Esophagus squamous epithelium (tissue), 5 donors: ENCODE measurements around the gene MAN2B1. TPM values are rescaled to one million over a fixed set of nuclear protein-coding genes. Genes with fewer than 3 reads are reported as not detected.
"Not testable (repeated sequence)": the region's sequence is repeated elsewhere in the genome, so short reads cannot be mapped to it uniquely, and the experiment has no call there.

Experiments
- DNase-seq: peaks from one replicate; lab custom pipeline; 2025; lab: John Stamatoyannopoulos, UW
- H3K27ac ChIP-seq, 4 donors: fragments of 200-600 bp; sonication (generic); one replicate each; pipeline ENCODE4 v1.5.1; 2016 to 2019; ENCODE audit warnings: mild to moderate bottlenecking in 1 of 4
- H3K27me3 ChIP-seq, 4 donors: fragments of 200-600 bp; sonication (generic); 1 replicate in 3 of 4; 2 replicates in 1 of 4; pipeline versions ENCODE4 v1.5.1 to v1.6.0; 2017 to 2021; ENCODE audit warnings: antibody characterized with exemption in 1 of 4
- H3K36me3 ChIP-seq, 3 donors: fragments of 200-600 bp; sonication (generic); one replicate each; pipeline ENCODE4 v1.5.1; 2016 to 2019
- H3K4me1 ChIP-seq, 3 donors: fragments of 200-600 bp; sonication (generic); one replicate each; pipeline ENCODE4 v1.5.1; 2017 to 2019
- H3K4me3 ChIP-seq, 4 donors: fragments of 200-600 bp; sonication (generic); 1 replicate in 3 of 4; 2 replicates in 1 of 4; pipeline ENCODE4 v1.5.1; 2016 to 2019; ENCODE audit warnings: mild to moderate bottlenecking in 2 of 4, moderate library complexity in 1 of 4
- H3K9me3 ChIP-seq, 3 donors: fragments of 200-600 bp; sonication (generic); one replicate each; pipeline ENCODE4 v1.5.1; 2016 to 2019
- CTCF ChIP-seq, 6 experiments: fragments of 450-650 bp in 4 of 6; fragments of 200-600 bp in 2 of 6; sonication (generic) in 2 of 6; IDR thresholded peaks; one replicate each; pipeline ENCODE4 v1.5.1; 2016 to 2019; ENCODE audit warnings: antibody characterized with exemption in 6 of 6, mild to moderate bottlenecking in 4 of 6, moderate library complexity in 4 of 6
- POLR2A ChIP-seq, 4 donors: fragments of 450-650 bp; IDR thresholded peaks; one replicate each; pipeline ENCODE4 v1.6.1; 2017; ENCODE audit warnings: antibody characterized with exemption in 4 of 4, mild to moderate bottlenecking in 4 of 4, moderate library complexity in 3 of 4
- WGBS, 2 donors: methylation state at CpG; one replicate each; pipeline ENCODE4 v1.1.5; 2018; 5-methylcytosine and 5-hydroxymethylcytosine counted together
- intact Hi-C: fragments of 100-400 bp; cut with DNase I; formaldehyde crosslinking; loops from one replicate; pipeline ENCODE4 v1.15.0; 2022
- total RNA-seq, 4 donors: library from RNA; depleted of rRNA; stranded (reverse); fragments of >200 nt; gene quantifications; one replicate each; pipeline ENCODE4 v1.1.0, GENCODE V29; 2016
- donor health status: DM: yes; HTN: yes; CAD: no.

The MAN2B1 gene
- total RNA-seq, 4 donors from 2014 or later: 25.5 to 55.5 (median 39.4) TPM

DNA sequence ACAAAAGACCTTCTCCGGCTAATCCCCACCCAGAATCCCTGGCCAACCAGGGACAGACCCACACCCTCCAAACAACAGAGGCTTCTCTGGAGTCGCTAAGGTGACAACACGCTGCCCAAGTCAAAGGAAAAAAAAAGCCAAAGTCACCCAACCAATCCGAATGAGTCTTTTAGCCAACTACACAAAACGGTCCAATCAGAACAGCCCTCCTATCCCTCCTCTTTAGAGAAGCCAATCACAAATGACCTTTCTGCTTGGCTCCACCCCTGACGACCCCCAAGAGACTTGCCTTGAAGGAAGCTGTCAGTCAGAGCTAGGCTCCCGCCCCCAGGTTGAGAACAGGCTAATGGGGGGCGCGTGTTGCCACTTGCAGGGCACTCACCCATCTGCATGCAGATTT, 36.5 kb upstream of the MAN2B1 start:
- no peak for DNase-seq
- intact Hi-C loops: no loop called here
- Histone ChIP-seq H3K9me3 (no peaks in the 10 kb centered on the region), H3K27me3 (no peaks in the 10 kb centered on the region), H3K4me3 (no peak overlapping the region), H3K4me1 (no peaks in the 10 kb centered on the region), H3K36me3 (peaks cover 42 to 100% (median 66%) of the 10 kb centered on the region in 3 donors), H3K27ac (no peak overlapping the region)
- 58% methylated on average over 4 to 5 of the region's 9 CpGs for whole genome bisulfite sequencing, 2 donors
- no peak for TF ChIP-seq CTCF (IDR thresholded peaks at IDR 0.05)
- TF ChIP-seq POLR2A (IDR thresholded peaks at IDR 0.05): no peak

GRCh38 chr19:12701596-12702282, 35.2 kb upstream of the MAN2B1 start:
- no peak for TF ChIP-seq POLR2A (IDR thresholded peaks at IDR 0.05)
- no peak for TF ChIP-seq CTCF (IDR thresholded peaks at IDR 0.05)
- no peak for DNase-seq
- Histone ChIP-seq H3K36me3 (peaks cover 42 to 91% (median 61%) of the 10 kb centered on the region in 3 donors), H3K9me3 (no peaks in the 10 kb centered on the region), H3K4me1 (peaks cover 4 to 7% (median 5%) of the 10 kb centered on the region in 3 donors), H3K27me3 (no peaks in the 10 kb centered on the region), H3K4me3 (no peak overlapping the region), H3K27ac (no peak overlapping the region)
- intact Hi-C loops: no loop called here
- 80 to 86% methylated on average over 10 to 14 of the region's 33 CpGs for WGBS, 2 donors

DNA sequence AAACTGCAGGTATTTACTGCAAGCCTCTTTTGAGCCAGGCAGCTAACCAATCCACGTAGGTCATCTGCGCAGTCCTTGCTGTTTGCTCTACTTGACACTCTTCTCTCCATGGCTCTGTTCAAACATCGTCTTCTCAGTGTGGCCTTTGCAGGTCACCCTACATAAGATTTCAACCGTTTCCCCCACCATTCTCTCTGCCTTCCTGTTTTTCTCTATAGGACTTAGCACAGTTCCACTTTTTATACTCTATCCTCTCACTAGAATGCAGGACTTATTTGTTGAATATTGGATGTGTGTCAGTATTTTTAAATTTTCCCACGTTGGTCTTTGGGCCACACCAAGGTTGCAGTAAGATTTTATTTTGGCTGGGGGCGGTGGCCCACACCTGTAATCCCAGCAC, 31.6 kb upstream of the MAN2B1 start:
- TF ChIP-seq CTCF (IDR thresholded peaks at IDR 0.05) (no peak), POLR2A (IDR thresholded peaks at IDR 0.05) (no peak)
- intact Hi-C loops: no loop called here
- 69 to 78% methylated on average over 6 of the region's 6 CpGs for WGBS, 2 donors

GRCh38 chr19:12697425-12697824, 30.9 kb upstream of the MAN2B1 start:
- intact Hi-C loops, H3K27me3 ChIP-seq, H3K9me3 ChIP-seq, DNase-seq, H3K4me3 ChIP-seq: not testable (repeated sequence)
- 91 to 97% methylated on average over 14 to 15 of the region's 22 CpGs for WGBS, 2 donors
- H3K36me3 ChIP-seq: peaks cover 15 to 55% (median 24%) of the 10 kb centered on the region in 3 donors
- H3K27ac ChIP-seq: peak overlapping the region in 1 of 4 donors; percentile 95
- peaks cover 16 to 24% (median 17%) of the 10 kb centered on the region in 3 donors for H3K4me1 ChIP-seq

More for the DNA sequence above, 31.6 kb upstream of the MAN2B1 start:
- no peaks in the 10 kb centered on the region for H3K27me3 ChIP-seq
- no peak for DNase-seq
- H3K27ac ChIP-seq: no peak overlapping the region
- H3K36me3 ChIP-seq: peaks cover 17 to 55% (median 31%) of the 10 kb centered on the region in 3 donors
- H3K9me3 ChIP-seq: no peaks in the 10 kb centered on the region
- peaks cover 16 to 24% (median 17%) of the 10 kb centered on the region in 3 donors for H3K4me1 ChIP-seq
- no peak overlapping the region for H3K4me3 ChIP-seq

DNA sequence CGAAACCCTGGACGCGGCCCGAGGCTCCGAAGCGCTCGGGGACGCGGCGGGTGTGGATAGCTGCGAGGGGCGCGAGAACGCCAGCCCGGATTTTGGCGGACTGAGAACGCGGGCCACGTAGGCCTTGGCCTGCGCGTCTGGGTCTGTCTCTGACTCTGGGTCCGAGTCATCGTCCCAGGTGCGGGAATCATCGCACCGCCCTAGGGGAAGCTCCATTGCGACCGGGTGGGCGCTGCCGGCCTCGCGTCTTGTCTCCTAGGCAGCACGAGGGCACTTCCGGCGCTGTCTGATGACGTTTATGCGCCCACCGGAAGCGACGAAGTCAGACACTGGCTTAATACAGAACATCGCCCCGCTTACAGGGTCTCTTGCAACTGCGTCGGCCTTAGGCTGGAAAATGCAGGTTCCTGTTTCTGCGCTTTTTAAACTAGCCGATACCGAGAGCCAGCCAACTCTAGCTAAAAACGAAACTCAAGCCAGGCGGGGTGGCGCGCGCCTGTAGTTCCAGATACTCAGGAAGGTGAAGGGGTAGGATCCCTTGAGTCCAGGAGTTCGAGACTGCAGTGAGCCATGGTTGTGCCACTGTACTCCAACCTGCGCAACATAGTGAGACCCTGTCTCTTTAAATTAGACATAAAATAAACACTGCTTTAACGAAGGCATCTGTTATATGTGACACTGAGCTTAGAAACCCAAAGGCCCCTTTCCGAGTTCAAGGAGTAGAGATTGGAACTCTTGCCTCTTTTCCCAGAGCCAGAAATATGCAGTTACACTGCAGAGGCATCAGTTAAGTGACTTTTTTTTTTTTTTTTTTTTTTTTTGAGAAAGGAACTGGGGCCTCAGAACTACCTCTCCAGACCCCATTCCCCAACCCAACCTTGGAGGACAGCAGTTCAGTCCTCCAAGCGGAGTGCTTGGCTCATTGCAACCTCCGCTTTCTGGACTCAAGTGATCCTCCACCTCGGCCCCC, 30.1 kb upstream of the MAN2B1 start, which contains the start of gene FBXW9:
FBXW9 (minus strand) TSS at position 266 of the 970 bp plus-strand sequence; CDS start at position 216, 50 bp downstream.
- TF ChIP-seq POLR2A (IDR thresholded peaks at IDR 0.05) (peak in 3 of 4 donors; percentile 52 to 56 (median 55)), CTCF (IDR thresholded peaks at IDR 0.05) (peak in 2 of 6 experiments; percentile 2 to 49)
- H3K4me1 ChIP-seq: peaks cover 16 to 24% (median 17%) of the 10 kb centered on the region in 3 donors

More for the DNA sequence above, 30.1 kb upstream of the MAN2B1 start, which contains the start of gene FBXW9:
- Histone ChIP-seq H3K36me3 (peaks cover 10 to 49% (median 16%) of the 10 kb centered on the region in 3 donors), H3K27me3 (no peaks in the 10 kb centered on the region), H3K4me3 (peak within 1 kb of the TSS; percentile 80 to 97 (median 90)), H3K27ac (peak within 1 kb of the TSS; percentile 82 to 95 (median 92)), H3K9me3 (no peaks in the 10 kb centered on the region)
- 16% methylated on average over 20 to 23 of the region's 59 CpGs for WGBS, 2 donors
- peak; percentile 84 for DNase-seq
- intact Hi-C loops: no loop called here
